BLaER1 (cell line): Measurements from ENCODE around the gene UGT1A7.

Experiments used
- H3K27ac ChIP-seq: shearing (Covaris generic); formaldehyde crosslinking; 2 replicates; pipeline ENCODE4 v1.8.1; 2022
- H3K27me3 ChIP-seq: shearing (Covaris generic); formaldehyde crosslinking; 2 replicates; pipeline ENCODE4 v1.8.1; 2022
- H3K36me3 ChIP-seq: shearing (Covaris generic); formaldehyde crosslinking; 2 replicates; pipeline ENCODE4 v1.8.1; 2022
- H3K4me1 ChIP-seq: shearing (Covaris generic); formaldehyde crosslinking; 2 replicates; pipeline ENCODE4 v1.8.1; 2022
- H3K4me2 ChIP-seq: shearing (Covaris generic); formaldehyde crosslinking; 2 replicates; pipeline ENCODE4 v1.8.1; 2022
- H3K4me3 ChIP-seq: shearing (Covaris generic); formaldehyde crosslinking; 2 replicates; pipeline ENCODE4 v1.8.1; 2022
- H3K9ac ChIP-seq: shearing (Covaris generic); formaldehyde crosslinking; 2 replicates; pipeline ENCODE4 v1.8.1; 2022
- H3K9me3 ChIP-seq: shearing (Covaris generic); formaldehyde crosslinking; 2 replicates; pipeline ENCODE4 v1.8.1; 2022
- H4K20me1 ChIP-seq: shearing (Covaris generic); formaldehyde crosslinking; 2 replicates; pipeline ENCODE4 v1.8.1; 2022
- Cebpa-rat ChIP-seq: shearing (Covaris generic); IDR thresholded peaks from 2 replicates; pipeline ENCODE4 v1.8.1; 2022

The UGT1A7 gene

DNA sequence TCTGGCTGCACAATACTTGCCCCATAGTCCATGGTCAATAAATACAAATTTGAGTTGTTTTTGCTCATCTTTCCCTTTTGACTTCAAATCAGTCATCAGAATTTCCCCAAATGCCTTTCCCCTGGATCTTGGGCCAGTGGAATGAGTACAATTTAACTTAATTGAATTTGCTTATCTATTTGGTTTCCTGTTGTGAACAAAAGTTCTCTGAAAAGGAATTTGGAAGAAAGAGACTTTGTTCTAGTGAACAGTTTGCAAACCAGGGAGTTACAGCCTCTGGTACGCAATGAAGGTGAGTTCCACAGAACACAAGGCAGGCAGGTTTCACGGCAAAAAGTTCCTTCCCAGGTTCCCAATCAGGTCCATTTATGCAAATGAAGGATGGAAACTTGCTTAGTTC is 77.1 kb downstream of the UGT1A7 start:
- no peaks in the 10 kb centered on the region for H3K4me1 ChIP-seq
- no peak overlapping the region for H3K27ac ChIP-seq
- no peaks in the 10 kb centered on the region for H3K36me3 ChIP-seq
- H3K4me2 ChIP-seq = no peak overlapping the region
- peaks cover 5% of the 10 kb centered on the region; the same call in 1 of the 2 replicates for H3K9me3 ChIP-seq
- no peaks in the 10 kb centered on the region for H3K27me3 ChIP-seq
- TF ChIP-seq Cebpa-rat = no peak
- no peaks in the 10 kb centered on the region for H4K20me1 ChIP-seq
- H3K9ac ChIP-seq = no peak overlapping the region
- H3K4me3 ChIP-seq = no peak overlapping the region

GRCh38 chr2:233760043-233760442 is 78.3 kb downstream of the UGT1A7 start, which contains the start of gene UGT1A1:
Gene UGT1A1 (plus strand): TSS chr2:233760270. CDS start chr2:233760288, 18 bp downstream.
- H4K20me1 ChIP-seq = no peaks in the 10 kb centered on the region
- no peaks in the 10 kb centered on the region for H3K27me3 ChIP-seq
- H3K4me3 ChIP-seq = no peak within 1 kb of the TSS
- no peaks in the 10 kb centered on the region for H3K36me3 ChIP-seq
- no peak for TF ChIP-seq Cebpa-rat
- peaks cover 2% of the 10 kb centered on the region; the same call in 1 of the 2 replicates for H3K9me3 ChIP-seq
- no peak within 1 kb of the TSS for H3K27ac ChIP-seq
- H3K4me2 ChIP-seq = no peak within 1 kb of the TSS
- H3K9ac ChIP-seq = no peak within 1 kb of the TSS
- no peaks in the 10 kb centered on the region for H3K4me1 ChIP-seq

DNA sequence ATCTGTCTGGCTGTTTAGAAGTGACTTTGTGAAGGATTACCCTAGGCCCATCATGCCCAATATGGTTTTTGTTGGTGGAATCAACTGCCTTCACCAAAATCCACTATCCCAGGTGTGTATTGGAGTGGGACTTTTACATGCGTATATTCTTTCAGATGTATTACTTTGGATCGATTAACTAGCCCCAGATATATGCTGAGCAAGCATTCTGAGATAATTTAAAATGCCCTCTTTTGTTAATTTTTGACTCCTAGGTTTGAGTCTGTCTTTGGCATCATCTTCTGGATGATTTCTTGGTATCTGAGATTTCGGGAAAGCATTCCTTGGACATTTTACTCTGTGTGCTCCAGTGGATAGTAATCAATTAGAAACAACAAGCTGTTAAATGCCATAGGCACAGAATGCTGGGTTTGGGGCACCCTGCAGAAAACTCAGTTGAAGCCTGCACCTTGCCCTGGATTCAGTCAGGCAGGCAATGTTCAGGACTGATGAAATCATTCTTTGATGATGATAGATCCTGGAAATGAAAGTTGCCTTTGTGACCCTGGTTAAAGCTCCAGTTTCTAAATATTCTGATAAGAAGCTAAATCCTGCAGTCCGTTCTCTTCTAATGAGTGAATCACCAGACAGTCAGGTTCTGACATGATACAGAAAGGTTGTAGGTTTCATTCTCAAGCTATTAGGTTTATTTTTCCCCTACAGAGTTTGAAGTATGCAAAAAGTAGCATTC is 79.5 kb downstream of the UGT1A7 start:
- no peaks in the 10 kb centered on the region for H4K20me1 ChIP-seq
- no peak overlapping the region for H3K27ac ChIP-seq
- no peak overlapping the region for H3K4me2 ChIP-seq
- no peak overlapping the region for H3K9ac ChIP-seq
- H3K4me1 ChIP-seq = no peaks in the 10 kb centered on the region
- TF ChIP-seq Cebpa-rat = no peak
- H3K4me3 ChIP-seq = no peak overlapping the region
- H3K27me3 ChIP-seq = no peaks in the 10 kb centered on the region
- no peaks in the 10 kb centered on the region for H3K36me3 ChIP-seq
- no peaks in the 10 kb centered on the region for H3K9me3 ChIP-seq

- Histone ChIP-seq H3K4me1 (no peaks in the 10 kb centered on the region), H3K4me3 (no peak overlapping the region), H3K4me2 (no peak overlapping the region), H3K27me3 (no peaks in the 10 kb centered on the region), H3K27ac (no peak overlapping the region), H3K36me3 (no peaks in the 10 kb centered on the region), H3K9ac (no peak overlapping the region), H4K20me1 (no peaks in the 10 kb centered on the region), H3K9me3 (no peaks in the 10 kb centered on the region)
- TF ChIP-seq Cebpa-rat = no peak
These were observed 82.6 kb downstream of the UGT1A7 start for GRCh38 chr2:233764264-233764663.

GRCh38 chr2:233764761-233765160 is 83.1 kb downstream of the UGT1A7 start:
- no peaks in the 10 kb centered on the region for H3K36me3 ChIP-seq
- TF ChIP-seq Cebpa-rat = no peak
- no peaks in the 10 kb centered on the region for H4K20me1 ChIP-seq
- no peak overlapping the region for H3K9ac ChIP-seq
- H3K4me3 ChIP-seq = no peak overlapping the region
- H3K4me2 ChIP-seq = no peak overlapping the region
- H3K27ac ChIP-seq = no peak overlapping the region
- H3K4me1 ChIP-seq = no peaks in the 10 kb centered on the region
- H3K9me3 ChIP-seq = no peaks in the 10 kb centered on the region
- H3K27me3 ChIP-seq = no peaks in the 10 kb centered on the region

- H3K4me3 ChIP-seq = no peak overlapping the region
- no peaks in the 10 kb centered on the region for H4K20me1 ChIP-seq
- H3K4me1 ChIP-seq = no peaks in the 10 kb centered on the region
- no peaks in the 10 kb centered on the region for H3K9me3 ChIP-seq
- H3K9ac ChIP-seq = no peak overlapping the region
- no peaks in the 10 kb centered on the region for H3K27me3 ChIP-seq
- H3K4me2 ChIP-seq = no peak overlapping the region
- no peak overlapping the region for H3K27ac ChIP-seq
- H3K36me3 ChIP-seq = no peaks in the 10 kb centered on the region
- no peak for TF ChIP-seq Cebpa-rat
These were observed 84.7 kb downstream of the UGT1A7 start for GRCh38 chr2:233766416-233766815.

- TF ChIP-seq Cebpa-rat = no peak
- H3K4me2 ChIP-seq = no peak overlapping the region
- H3K36me3 ChIP-seq = no peaks in the 10 kb centered on the region
- H3K4me3 ChIP-seq = no peak overlapping the region
- H3K9me3 ChIP-seq = no peaks in the 10 kb centered on the region
- no peaks in the 10 kb centered on the region for H3K27me3 ChIP-seq
- H3K27ac ChIP-seq = no peak overlapping the region
- H4K20me1 ChIP-seq = no peaks in the 10 kb centered on the region
- no peak overlapping the region for H3K9ac ChIP-seq
- no peaks in the 10 kb centered on the region for H3K4me1 ChIP-seq
These were observed 86.4 kb downstream of the UGT1A7 start for GRCh38 chr2:233768076-233768475.

- TF ChIP-seq Cebpa-rat = no peak
- no peak overlapping the region for H3K27ac ChIP-seq
These were observed 87.6 kb downstream of the UGT1A7 start for GRCh38 chr2:233769260-233769659.

DNA sequence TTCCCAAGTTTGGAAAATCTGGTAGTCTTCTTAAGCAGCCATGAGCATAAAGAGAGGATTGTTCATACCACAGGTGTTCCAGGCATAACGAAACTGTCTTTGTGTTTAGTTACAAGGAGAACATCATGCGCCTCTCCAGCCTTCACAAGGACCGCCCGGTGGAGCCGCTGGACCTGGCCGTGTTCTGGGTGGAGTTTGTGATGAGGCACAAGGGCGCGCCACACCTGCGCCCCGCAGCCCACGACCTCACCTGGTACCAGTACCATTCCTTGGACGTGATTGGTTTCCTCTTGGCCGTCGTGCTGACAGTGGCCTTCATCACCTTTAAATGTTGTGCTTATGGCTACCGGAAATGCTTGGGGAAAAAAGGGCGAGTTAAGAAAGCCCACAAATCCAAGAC is 90.5 kb downstream of the UGT1A7 start:
- H3K4me2 ChIP-seq = no peak overlapping the region
- H3K4me1 ChIP-seq = no peaks in the 10 kb centered on the region
- peaks cover 21% of the 10 kb centered on the region for H3K9me3 ChIP-seq
- no peaks in the 10 kb centered on the region for H4K20me1 ChIP-seq
- H3K36me3 ChIP-seq = no peaks in the 10 kb centered on the region
- no peak overlapping the region for H3K9ac ChIP-seq
- H3K27me3 ChIP-seq = no peaks in the 10 kb centered on the region
- H3K27ac ChIP-seq = no peak overlapping the region
- no peak overlapping the region for H3K4me3 ChIP-seq
- TF ChIP-seq Cebpa-rat = no peak

More at GRCh38 chr2:233769260-233769659, 87.6 kb downstream of the UGT1A7 start:
- Histone ChIP-seq H3K4me1 (no peaks in the 10 kb centered on the region), H3K4me3 (no peak overlapping the region), H3K36me3 (no peaks in the 10 kb centered on the region), H3K9me3 (no peaks in the 10 kb centered on the region), H4K20me1 (no peaks in the 10 kb centered on the region), H3K27me3 (no peaks in the 10 kb centered on the region), H3K4me2 (no peak overlapping the region), H3K9ac (no peak overlapping the region)

- Histone ChIP-seq H3K36me3 (no peaks in the 10 kb centered on the region), H3K9ac (no peak overlapping the region), H3K27ac (no peak overlapping the region), H3K27me3 (no peaks in the 10 kb centered on the region), H3K4me1 (no peaks in the 10 kb centered on the region), H3K9me3 (peaks cover 25% of the 10 kb centered on the region), H3K4me3 (no peak overlapping the region), H4K20me1 (no peaks in the 10 kb centered on the region), H3K4me2 (no peak overlapping the region)
- TF ChIP-seq Cebpa-rat = no peak
These were observed 90.9 kb downstream of the UGT1A7 start for GRCh38 chr2:233772583-233772982.
